Measurements from ENCODE around the gene ZNF19. TPM values are rescaled to one million over a fixed set of nuclear protein-coding genes. Genes with fewer than 3 reads are reported as not detected.

The ZNF19 gene
- total RNA-seq, 1 donor from 2014 or later, result 2.1 TPM

DNA sequence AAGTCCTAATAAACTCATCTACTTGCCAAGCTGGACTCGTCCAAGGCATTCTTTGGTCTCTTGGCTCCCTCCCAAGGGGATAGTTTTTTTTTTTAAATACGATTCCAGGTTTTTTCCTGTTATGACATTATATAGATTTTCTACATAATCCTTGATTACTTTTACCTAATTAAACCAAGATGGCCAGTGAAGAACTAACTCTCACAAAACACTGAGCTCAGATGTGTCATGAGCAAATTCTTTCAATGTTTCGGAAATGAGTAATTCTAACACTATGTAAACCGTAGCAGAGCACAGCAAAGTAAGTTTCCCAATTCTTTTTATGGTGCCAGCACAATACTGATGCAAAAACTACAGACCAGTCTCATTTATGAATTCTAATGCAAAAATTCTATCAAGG is 28.9 kb downstream of the ZNF19 start:
- DNase-seq (ENCODE audit: low spot score), result no peak
- peaks cover 13% of the 10 kb centered on the region for H3K36me3 Mint-ChIP-seq (ENCODE audit: low read depth)
- TF ChIP-seq, protein P1, sequence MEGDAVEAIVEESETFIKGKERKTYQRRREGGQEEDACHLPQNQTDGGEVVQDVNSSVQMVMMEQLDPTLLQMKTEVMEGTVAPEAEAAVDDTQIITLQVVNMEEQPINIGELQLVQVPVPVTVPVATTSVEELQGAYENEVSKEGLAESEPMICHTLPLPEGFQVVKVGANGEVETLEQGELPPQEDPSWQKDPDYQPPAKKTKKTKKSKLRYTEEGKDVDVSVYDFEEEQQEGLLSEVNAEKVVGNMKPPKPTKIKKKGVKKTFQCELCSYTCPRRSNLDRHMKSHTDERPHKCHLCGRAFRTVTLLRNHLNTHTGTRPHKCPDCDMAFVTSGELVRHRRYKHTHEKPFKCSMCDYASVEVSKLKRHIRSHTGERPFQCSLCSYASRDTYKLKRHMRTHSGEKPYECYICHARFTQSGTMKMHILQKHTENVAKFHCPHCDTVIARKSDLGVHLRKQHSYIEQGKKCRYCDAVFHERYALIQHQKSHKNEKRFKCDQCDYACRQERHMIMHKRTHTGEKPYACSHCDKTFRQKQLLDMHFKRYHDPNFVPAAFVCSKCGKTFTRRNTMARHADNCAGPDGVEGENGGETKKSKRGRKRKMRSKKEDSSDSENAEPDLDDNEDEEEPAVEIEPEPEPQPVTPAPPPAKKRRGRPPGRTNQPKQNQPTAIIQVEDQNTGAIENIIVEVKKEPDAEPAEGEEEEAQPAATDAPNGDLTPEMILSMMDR (IDR thresholded peaks at IDR 0.05), result no peak
- H3K27ac Mint-ChIP-seq (ENCODE audit: unreplicated experiment), result peak overlapping the region; percentile 75
- peaks cover under 1% of the 10 kb centered on the region for H3K9me3 Mint-ChIP-seq (ENCODE audit: low read depth)
- H3K27me3 Mint-ChIP-seq (ENCODE audit: low read depth), result no peaks in the 10 kb centered on the region
- peaks cover 36% of the 10 kb centered on the region for H3K4me1 Mint-ChIP-seq (ENCODE audit: low read depth)
- H3K4me3 Mint-ChIP-seq (ENCODE audit: unreplicated experiment), result peak overlapping the region; percentile 38

DNA sequence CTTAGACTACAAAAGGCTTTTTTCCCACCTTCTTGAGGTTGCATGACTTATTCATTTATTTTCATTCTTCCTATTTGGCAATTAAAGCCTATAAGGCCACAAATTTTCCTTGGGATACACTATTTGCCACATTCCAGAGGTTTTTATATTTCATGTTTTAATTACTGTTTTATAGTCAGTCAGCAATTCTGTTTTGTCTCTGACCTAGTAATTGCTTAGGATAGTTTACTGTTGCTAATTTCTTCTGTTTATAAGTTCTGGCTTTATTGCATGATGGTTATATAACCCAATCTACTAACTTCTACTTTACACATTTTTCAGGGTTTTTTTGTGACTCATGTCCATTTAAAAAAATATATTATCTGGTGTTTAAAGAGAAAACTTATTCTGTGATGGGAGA is 29.6 kb downstream of the ZNF19 start:
- Mint-ChIP-seq H3K4me1 (ENCODE audit: low read depth) (peaks cover 36% of the 10 kb centered on the region), H3K27ac (ENCODE audit: unreplicated experiment) (no peak overlapping the region), H3K36me3 (ENCODE audit: low read depth) (peaks cover 20% of the 10 kb centered on the region), H3K27me3 (ENCODE audit: low read depth) (no peaks in the 10 kb centered on the region), H3K4me3 (ENCODE audit: unreplicated experiment) (no peak overlapping the region), H3K9me3 (ENCODE audit: low read depth) (peaks cover 8% of the 10 kb centered on the region)
- TF ChIP-seq, protein P1 (IDR thresholded peaks at IDR 0.05), result no peak
- DNase-seq (ENCODE audit: low spot score), result no peak

DNA sequence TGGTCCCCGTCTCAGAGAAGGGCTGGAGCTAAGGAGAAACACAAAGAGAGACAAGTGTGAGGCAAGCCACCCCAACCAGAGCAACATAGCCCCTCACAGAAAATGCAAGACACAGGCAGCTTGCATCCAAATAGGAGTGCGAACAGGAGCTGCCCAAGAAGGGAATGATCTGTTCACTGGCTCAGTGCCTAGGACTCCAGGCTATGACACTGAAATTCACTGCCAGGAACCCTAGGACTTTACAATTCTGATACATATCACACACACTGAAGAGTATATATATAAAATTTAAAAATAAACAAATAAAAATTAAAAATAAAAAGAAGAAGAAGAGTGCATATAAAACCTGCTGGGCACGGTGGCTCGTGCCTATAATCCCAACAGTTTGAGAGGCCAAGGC is 32.3 kb downstream of the ZNF19 start:
- Mint-ChIP-seq H3K4me1 (ENCODE audit: low read depth) (peaks cover 24% of the 10 kb centered on the region), H3K27ac (ENCODE audit: unreplicated experiment) (no peak overlapping the region), H3K27me3 (ENCODE audit: low read depth) (no peaks in the 10 kb centered on the region), H3K36me3 (ENCODE audit: low read depth) (peaks cover 47% of the 10 kb centered on the region), H3K4me3 (ENCODE audit: unreplicated experiment) (no peak overlapping the region), H3K9me3 (ENCODE audit: low read depth) (peaks cover 31% of the 10 kb centered on the region)
- no peak for DNase-seq (ENCODE audit: low spot score)
- TF ChIP-seq, protein P1 (IDR thresholded peaks at IDR 0.05), result no peak

DNA sequence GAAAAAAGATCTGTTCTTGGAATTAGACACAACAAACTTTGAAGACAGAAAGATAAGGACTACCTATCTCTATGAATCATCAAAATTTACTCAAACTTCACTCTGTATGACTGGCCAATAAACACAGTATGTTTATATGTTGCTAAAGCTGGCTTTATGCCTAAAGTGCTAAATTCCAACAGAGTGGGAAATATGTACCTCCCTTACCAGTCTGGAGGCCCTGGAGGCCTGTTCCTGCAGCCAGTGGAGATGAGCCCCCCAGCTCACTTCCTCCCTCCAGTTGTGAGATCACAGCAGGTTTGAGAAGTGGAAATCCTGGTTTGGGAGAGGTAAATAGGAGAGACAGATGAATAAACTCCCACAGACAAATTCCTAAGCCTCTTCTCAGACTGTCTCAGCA is 36.1 kb downstream of the ZNF19 start:
- Mint-ChIP-seq H3K27me3 (ENCODE audit: low read depth) (no peaks in the 10 kb centered on the region), H3K36me3 (ENCODE audit: low read depth) (peaks cover 84% of the 10 kb centered on the region), H3K4me3 (ENCODE audit: unreplicated experiment) (no peak overlapping the region), H3K9me3 (ENCODE audit: low read depth) (peaks cover 64% of the 10 kb centered on the region), H3K4me1 (ENCODE audit: low read depth) (no peaks in the 10 kb centered on the region), H3K27ac (ENCODE audit: unreplicated experiment) (no peak overlapping the region)
- TF ChIP-seq, protein P1 (IDR thresholded peaks at IDR 0.05), result no peak
- DNase-seq (ENCODE audit: low spot score), result no peak

DNA sequence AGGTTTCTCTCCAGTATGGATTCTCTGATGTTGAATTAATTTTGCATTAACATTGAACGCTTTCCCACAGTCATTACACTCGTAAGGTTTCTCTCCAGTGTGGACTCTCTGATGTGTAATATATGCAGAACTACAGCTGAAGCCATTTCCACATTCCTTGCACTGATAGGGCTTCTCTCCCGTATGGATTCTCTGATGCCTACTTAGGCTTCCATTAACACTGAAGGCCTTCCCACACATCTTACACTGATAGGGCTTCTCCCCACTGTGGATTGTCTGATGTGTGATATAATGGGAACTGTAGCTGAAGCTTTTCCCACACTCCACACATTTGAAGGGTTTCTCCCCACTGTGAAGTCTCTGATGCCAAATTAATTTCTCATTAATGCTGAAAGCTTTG is 40.1 kb downstream of the ZNF19 start:
- no peaks in the 10 kb centered on the region for H3K4me1 Mint-ChIP-seq (ENCODE audit: low read depth)
- TF ChIP-seq, protein P1 (IDR thresholded peaks at IDR 0.05), result no peak
- H3K27ac Mint-ChIP-seq (ENCODE audit: unreplicated experiment), result no peak overlapping the region
- H3K9me3 Mint-ChIP-seq (ENCODE audit: low read depth), result peaks cover 78% of the 10 kb centered on the region
- no peak for DNase-seq (ENCODE audit: low spot score)
- H3K27me3 Mint-ChIP-seq (ENCODE audit: low read depth), result no peaks in the 10 kb centered on the region
- H3K4me3 Mint-ChIP-seq (ENCODE audit: unreplicated experiment), result no peak overlapping the region
- H3K36me3 Mint-ChIP-seq (ENCODE audit: low read depth), result peaks cover 66% of the 10 kb centered on the region
